NCI-H345 (cell line): ENCODE results near the gene FTL.

Source experiments
- DNase-seq: peaks from one replicate; lab custom pipeline; 2025; lab: John Stamatoyannopoulos, UW

The FTL gene

GRCh38 chr19:48966541-48967345 lies 1.6 kb downstream of the FTL start:
- DNase-seq, result no peak

GRCh38 chr19:48967346-48968178 lies 2.5 kb downstream of the FTL start:
- no peak for DNase-seq

DNA sequence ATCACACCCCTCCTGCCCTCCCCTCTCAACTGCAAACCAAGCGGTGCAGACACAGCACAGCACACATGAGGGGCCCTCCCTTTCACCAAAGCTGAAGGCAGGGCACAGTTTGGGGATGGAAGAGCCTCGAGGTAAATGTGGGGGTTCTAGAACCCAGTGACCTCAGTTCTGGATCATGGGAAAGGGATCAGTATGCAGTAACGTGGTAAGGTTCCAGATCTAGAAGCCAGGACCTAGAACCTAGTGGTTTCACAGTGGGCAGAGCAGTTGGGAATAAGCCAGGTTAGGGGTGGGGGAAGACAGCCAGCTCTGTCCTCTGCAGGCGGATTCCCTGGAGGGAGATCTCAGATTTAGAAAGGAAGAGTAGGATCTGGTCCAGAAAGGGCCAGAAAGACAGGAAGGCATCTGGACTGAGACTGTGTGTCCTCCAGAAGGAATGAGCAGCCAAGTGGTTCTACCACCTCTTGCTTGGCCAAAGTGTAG lies 3.1 kb downstream of the FTL start:
- no peak for DNase-seq

DNA sequence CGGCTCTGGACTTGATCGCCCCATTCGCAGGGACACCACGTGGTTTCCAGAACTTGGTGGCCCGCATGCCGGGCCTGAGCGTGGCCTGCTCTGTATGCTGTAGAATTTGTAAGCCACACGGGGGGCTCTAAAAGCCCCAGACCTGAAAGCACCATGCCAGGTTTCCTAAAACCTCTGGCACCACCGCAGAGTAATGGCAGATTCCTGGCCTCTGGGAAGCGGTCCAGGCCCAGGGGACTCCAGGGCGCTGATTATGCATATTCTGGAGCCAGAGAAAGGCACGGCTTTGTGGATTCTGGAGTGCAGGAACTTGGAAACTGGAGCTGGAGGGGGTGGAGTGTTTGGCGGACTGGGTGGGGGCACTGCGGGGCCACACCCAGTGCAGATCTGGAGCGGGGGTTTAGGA lies 3.7 kb downstream of the FTL start:
- DNase-seq, result no peak

GRCh38 chr19:48969276-48970138 lies 4.4 kb downstream of the FTL start:
- no peak for DNase-seq

DNA sequence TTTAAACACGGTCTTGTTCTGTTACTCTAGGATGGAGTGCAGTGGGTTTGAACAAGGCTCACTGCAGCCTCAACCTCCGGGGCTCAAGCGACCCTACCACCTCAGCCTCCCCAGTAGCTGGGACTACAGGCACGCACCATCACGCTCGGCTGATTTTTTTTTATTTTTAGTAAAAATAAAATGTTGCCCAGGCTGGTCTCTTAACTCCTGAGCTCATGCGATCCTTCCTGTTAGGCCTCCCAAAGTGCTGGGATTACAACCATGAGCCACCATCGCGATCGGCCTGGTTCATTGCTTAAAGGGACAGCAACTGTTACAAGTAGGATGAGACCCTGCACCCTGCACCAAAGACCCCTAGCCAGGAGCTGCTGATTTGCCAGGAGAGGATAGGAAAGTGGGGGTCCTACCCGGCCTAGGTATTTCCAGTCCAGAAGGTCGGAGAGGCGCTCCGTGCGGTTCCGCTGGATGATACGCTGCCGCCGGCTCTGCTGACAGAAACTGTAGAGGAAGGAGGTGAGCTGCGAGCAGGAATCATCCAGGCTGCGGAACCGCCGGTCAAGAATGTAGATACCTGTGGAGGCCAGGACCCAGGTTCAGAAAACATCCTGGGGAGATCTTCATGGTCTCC lies 5.1 kb downstream of the FTL start:
- DNase-seq, result no peak

GRCh38 chr19:48970923-48971395 lies 5.8 kb downstream of the FTL start:
- peak; percentile 57 for DNase-seq

- no peak for DNase-seq
Observed at GRCh38 chr19:48975947-48976847, 11.1 kb downstream of the FTL start.

DNA sequence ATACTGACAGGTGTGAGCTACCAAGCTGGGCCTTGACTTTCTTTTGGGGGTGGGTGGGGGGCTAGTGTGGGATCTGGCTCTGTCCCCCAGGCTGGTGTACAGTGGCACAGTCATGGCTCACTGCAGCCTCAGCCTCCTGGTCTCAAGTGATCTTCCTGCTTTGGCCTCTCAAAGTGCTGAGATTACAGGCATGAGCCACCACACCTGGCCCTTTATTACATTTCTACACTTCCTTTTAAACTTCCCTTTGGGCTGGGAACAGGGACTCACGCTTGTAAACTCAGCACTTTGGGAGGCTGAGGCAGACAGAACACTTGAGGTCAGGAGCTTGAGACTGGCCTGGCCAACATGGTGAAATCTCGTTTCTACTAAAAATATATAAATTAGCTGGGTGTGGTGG lies 12.0 kb downstream of the FTL start:
- no peak for DNase-seq

GRCh38 chr19:48982280-48982679 lies 17.2 kb downstream of the FTL start:
- DNase-seq, result no peak

DNA sequence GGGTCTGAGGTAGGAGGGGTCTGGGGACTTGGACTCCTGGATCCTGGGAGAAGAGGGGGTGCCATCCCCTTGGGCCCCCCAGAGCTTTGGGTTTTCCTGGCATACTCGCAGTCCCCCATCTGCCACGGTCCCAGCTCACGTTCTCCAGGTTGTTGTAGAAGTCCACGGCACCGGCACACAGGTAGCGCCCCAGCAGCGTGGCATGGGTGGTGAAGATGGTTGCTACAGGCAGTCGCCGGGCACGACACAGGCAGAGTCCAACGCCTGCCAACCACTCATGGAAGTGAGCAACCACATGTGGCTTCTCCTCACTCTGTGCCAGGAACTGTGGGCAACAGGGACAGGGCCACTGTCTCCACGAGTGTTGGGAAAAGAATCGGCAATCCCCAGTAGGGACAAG lies 20.6 kb downstream of the FTL start:
- no peak for DNase-seq

DNA sequence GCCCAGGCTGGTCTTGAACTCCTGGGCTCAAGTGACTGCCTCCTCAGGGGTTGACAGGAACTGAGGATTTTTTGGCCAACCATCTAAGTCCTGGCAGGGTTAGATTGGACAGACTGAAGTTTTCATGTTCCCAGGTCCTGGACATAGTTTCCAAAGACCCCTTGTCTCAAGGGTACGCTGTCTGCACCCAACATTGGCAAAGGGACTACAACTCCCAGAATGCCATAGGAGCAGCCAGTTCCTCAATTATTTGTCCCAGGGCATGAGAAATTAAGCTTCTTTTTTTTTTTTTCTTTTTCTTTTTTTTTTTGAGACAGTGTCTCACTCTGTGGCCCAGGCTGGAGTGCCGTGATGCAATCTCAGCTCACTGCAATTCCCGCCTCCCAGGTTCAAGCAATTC lies 21.1 kb downstream of the FTL start:
- no peak for DNase-seq

DNA sequence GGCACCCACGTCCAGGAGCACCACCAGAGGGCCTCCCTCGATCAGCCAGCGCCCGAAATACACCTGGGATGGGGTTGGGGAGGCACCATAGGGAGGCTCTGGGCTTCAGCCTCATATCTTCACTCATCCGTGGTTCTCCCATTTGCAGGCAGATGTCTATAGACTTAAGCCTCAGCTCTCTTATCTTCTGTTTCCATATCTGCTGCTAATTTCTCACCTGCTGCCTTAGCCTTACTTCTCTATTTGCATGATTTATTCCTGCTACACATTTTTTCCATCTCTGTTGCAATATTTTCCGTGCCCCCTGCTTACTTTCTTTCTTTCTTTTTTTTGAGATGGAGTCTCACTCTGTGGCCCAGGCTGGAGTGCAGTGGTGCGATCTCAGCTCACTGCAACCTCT lies 22.2 kb downstream of the FTL start:
- DNase-seq, result no peak

GRCh38 chr19:48988286-48988685 lies 23.2 kb downstream of the FTL start:
- no peak for DNase-seq

GRCh38 chr19:48988860-48989259 lies 23.8 kb downstream of the FTL start:
- DNase-seq, result no peak

DNA sequence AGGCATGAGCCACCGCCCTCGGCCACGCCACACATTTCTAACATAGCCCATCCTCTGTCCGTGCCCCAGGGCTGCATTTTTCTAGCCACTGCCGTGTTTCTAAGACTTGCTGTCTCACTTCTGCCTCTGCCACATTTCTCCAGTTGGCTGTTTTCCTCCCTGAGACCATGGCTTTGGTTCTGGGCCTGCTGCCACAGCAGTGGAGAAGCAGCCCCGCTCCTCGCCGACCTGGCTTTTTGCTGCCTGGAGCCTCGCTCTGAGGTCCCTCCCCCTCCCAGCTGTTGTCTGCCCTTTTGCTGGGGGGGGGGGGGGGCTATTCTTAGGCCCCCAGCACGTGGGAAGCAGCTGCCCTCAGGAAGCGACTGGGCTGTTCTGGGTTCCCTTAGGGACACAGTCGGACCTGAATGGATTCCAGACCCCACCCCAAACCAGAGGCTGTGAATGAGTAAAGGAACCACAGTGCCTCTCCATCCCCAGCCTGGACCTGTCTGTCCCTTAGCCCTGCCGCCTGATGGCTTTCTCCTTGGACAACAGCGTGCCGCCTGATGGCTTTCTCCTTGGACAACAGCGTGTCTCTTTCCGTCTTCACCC lies 24.7 kb downstream of the FTL start:
- no peak for DNase-seq

- no peak for DNase-seq
Observed at GRCh38 chr19:48990400-48990799, 25.3 kb downstream of the FTL start.

DNA sequence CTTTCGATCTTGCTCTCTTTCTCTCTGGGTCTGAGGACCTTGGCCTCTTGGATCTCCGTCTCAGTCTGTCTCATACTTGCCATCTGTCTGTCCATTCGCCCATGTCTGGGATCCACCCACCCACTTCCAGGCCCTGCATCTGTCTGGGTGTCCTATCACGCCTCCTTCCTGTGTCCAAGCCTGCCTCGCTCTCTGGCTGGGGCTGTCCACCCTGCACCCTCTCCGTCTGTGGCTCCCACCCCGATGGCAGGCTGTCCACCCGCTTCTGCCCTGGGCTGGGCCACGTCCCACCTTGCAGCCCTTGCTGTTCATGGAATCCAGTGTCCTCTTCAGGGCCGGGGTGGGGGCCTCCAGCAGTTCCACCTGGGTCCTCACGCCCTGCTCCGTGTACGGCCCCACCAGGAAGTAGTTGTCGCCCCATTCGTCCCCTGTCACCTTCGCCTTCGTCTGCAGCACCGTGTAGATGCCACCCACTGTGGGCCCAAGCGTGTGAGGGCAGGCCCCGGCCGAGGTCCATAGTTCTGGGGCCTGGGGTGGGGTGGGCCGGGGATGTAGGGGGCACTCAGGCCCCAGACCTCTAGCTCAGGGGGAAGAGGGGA lies 26.0 kb downstream of the FTL start:
- no peak for DNase-seq

DNA sequence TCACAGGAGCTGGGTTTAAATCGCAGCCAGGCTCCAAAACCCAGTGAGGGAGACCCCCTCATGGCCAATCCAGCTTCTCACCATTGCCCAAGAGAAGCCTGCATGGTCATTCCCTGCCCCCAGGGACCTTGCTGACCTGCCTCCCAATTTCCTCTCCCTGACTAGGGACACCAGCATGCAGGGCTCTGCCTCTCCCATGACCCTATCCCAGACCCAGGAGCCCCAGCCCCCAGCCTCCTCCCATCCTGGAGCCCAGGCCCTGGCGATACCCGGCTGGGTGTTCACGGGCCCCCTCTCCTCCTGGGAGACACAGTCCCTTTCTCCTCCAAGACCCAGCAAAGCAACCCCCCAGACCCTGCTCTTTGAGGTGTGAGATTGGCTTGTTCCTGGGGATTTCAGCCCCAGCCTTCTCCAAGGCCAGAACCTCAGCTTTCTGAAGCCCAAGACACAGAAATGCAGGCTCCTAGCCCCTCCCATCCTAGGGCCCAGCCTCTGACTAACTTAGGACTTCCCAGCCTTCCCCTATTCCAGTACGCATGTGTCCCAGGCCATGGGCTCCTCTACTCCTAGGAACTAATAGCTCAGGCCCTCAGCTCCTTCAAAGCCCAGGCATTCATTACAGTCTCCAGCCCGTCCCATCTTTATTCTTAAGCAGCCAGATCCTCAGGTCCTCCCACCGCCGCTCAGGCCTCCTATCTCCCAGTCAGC lies 26.9 kb downstream of the FTL start:
- no peak for DNase-seq
